H1 (cell line): Measurements from ENCODE around the gene ITGA11.

Experiments
- CREB1 ChIP-seq: IDR thresholded peaks from 2 replicates; pipeline ENCODE4 v1.6.1; 2012; ENCODE audit warnings: inconsistent platforms
- EP300 ChIP-seq, 2 experiments: IDR thresholded peaks; 1 replicate in 1 of 2; 2 replicates in 1 of 2; pipeline ENCODE4 v1.6.1; 2011 to 2012; ENCODE audit warnings: low read depth in 2 of 2, low read length in 2 of 2, mild to moderate bottlenecking in 2 of 2, borderline replicate concordance in 1 of 2, inconsistent platforms in 1 of 2, moderate library complexity in 1 of 2
- EZH2 ChIP-seq: fragments of 200-600 bp; sonication (generic); IDR thresholded peaks from 2 replicates; pipeline ENCODE4 v1.7.1; 2012; ENCODE audit warnings: low read depth, mild to moderate bottlenecking, moderate library complexity, low read length, inconsistent platforms; ENCODE audit not compliant: severe bottlenecking
- GTF2F1 ChIP-seq: IDR thresholded peaks from 2 replicates; pipeline ENCODE4 v1.6.1; 2012; ENCODE audit warnings: low read depth, low read length, improper control_type of control experiment, borderline replicate concordance
- JUN ChIP-seq: IDR thresholded peaks from 2 replicates; pipeline ENCODE4 v1.6.1; 2011; ENCODE audit warnings: low read depth, mild to moderate bottlenecking, improper control_type of control experiment, low read length
- POLR2A ChIP-seq, 2 experiments: IDR thresholded peaks; 1 replicate in 1 of 2; 2 replicates in 1 of 2; pipeline ENCODE4 v1.6.1; 2011; ENCODE audit warnings: low read depth in 2 of 2, low read length in 2 of 2, mild to moderate bottlenecking in 2 of 2; ENCODE audit errors: control extremely low read depth in 1 of 2
- POLR2AphosphoS5 ChIP-seq: IDR thresholded peaks from 2 replicates; pipeline ENCODE4 v1.6.1; 2011; ENCODE audit warnings: low read depth, low read length
- SIN3A ChIP-seq, 2 experiments: IDR thresholded peaks in 1 of 2; conservative IDR thresholded peaks in 1 of 2; 2 replicates each; pipeline ENCODE4 v1.6.1; 2011 to 2012; ENCODE audit warnings: low read length in 2 of 2, improper control_type of control experiment in 1 of 2, low read depth in 1 of 2, mild to moderate bottlenecking in 1 of 2
- TCF12 ChIP-seq: IDR thresholded peaks from 2 replicates; pipeline ENCODE4 v1.6.1; 2011; ENCODE audit warnings: low read depth, mild to moderate bottlenecking, low read length
- YY1 ChIP-seq: IDR thresholded peaks from 2 replicates; pipeline ENCODE4 v1.6.1; 2011; ENCODE audit warnings: low read depth, mild to moderate bottlenecking, low read length
- TF ChIP-seq, protein P1 (sequence below), 3 experiments: IDR thresholded peaks; 1 replicate in 2 of 3; 2 replicates in 1 of 3; pipeline versions ENCODE4 v1.5.1 to v1.6.1; 2011; ENCODE audit warnings: low read length in 3 of 3, mild to moderate bottlenecking in 3 of 3, inconsistent platforms in 2 of 3, low read depth in 1 of 3, moderate library complexity in 1 of 3; ENCODE audit not compliant: insufficient read depth in 1 of 3; ENCODE audit errors: control extremely low read depth in 1 of 3
- TF ChIP-seq, protein P2 (sequence below): IDR thresholded peaks from 2 replicates; pipeline ENCODE4 v1.6.1; 2012; ENCODE audit warnings: inconsistent platforms

DNA sequence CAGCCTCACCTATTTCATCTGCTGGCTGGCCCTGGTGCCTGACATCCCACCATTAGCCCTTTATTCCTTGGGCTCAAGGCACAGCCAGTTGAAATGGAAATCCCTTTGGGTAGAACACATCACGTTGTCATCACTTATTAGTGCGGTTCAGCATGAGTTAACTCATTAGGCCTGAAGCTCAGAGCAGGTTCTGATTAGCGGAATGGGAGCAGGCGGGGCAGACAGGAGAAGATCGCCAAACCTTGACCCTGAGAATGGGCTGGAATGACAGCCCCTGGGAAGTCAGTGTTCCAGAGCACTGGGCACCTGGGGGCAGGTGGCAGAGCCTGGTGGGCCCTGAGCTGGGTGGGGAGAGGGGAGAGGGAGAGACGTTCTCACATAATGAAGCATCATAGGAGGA is 5.8 kb downstream of the ITGA11 start:
- TF ChIP-seq GTF2F1 (no peak), JUN (no peak), EZH2 (no peak), POLR2AphosphoS5 (no peak), POLR2A (IDR thresholded peaks at IDR 0.05; ENCODE audit: control extremely low read depth in 1 of 2, low read depth in 2 of 2, low read length in 2 of 2) (no peak), CREB1 (no peak), YY1 (no peak), EP300 (IDR thresholded peaks at IDR 0.05; ENCODE audit: borderline replicate concordance in 1 of 2, low read depth in 2 of 2, low read length in 2 of 2) (no peak), TCF12 (no peak), SIN3A (conservative IDR thresholded peaks at IDR 0.05 in 1 of 2, IDR thresholded peaks at IDR 0.05 in 1 of 2; ENCODE audit: low read depth in 1 of 2, low read length in 2 of 2) (no peak)
- TF ChIP-seq, protein P1, sequence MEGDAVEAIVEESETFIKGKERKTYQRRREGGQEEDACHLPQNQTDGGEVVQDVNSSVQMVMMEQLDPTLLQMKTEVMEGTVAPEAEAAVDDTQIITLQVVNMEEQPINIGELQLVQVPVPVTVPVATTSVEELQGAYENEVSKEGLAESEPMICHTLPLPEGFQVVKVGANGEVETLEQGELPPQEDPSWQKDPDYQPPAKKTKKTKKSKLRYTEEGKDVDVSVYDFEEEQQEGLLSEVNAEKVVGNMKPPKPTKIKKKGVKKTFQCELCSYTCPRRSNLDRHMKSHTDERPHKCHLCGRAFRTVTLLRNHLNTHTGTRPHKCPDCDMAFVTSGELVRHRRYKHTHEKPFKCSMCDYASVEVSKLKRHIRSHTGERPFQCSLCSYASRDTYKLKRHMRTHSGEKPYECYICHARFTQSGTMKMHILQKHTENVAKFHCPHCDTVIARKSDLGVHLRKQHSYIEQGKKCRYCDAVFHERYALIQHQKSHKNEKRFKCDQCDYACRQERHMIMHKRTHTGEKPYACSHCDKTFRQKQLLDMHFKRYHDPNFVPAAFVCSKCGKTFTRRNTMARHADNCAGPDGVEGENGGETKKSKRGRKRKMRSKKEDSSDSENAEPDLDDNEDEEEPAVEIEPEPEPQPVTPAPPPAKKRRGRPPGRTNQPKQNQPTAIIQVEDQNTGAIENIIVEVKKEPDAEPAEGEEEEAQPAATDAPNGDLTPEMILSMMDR (IDR thresholded peaks at IDR 0.05; ENCODE audit: control extremely low read depth in 1 of 3, insufficient read depth in 1 of 3, low read depth in 1 of 3, low read length in 3 of 3) = no peak
- TF ChIP-seq, protein P2, sequence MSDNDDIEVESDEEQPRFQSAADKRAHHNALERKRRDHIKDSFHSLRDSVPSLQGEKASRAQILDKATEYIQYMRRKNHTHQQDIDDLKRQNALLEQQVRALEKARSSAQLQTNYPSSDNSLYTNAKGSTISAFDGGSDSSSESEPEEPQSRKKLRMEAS = no peak
